ENCODE data around the gene UBA1.

UBA1 gene

DNA sequence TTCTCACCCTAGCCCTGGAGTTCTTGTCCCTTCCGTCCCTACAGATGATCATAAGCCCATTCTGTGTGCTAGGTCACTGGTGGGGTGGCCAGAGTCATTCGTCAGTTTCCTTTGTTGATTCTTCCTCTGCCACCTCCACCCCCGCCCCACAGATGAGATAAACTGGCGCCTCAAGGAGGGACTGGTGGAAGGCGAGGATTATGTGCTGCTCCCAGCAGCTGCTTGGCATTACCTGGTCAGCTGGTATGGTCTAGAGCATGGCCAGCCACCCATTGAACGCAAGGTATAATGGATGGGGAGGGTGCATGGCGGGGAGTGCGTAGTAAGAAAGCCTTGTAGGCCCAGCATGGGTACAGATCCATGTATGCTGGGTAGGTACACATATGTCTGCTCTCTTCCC, 45.6 kb downstream of the UBA1 start:
- no peaks in the 10 kb centered on the region for H3K27me3 ChIP-seq (ENCODE audit: control insufficient read depth in 1 of 2, insufficient read depth in 2 of 2, low read length in 2 of 2)
- H3K9me3 ChIP-seq (ENCODE audit: control insufficient read depth in 1 of 2, low read length in 2 of 2) = no peaks in the 10 kb centered on the region
- peaks cover 12 to 33% of the 10 kb centered on the region in 2 donors for H3K36me3 ChIP-seq (ENCODE audit: control insufficient read depth in 1 of 2, insufficient read depth in 2 of 2, low read length in 2 of 2)
- H3K9ac ChIP-seq (ENCODE audit: low read depth in 1 of 2, low read length in 2 of 2) = no peak overlapping the region
- no peak overlapping the region for H3K27ac ChIP-seq (ENCODE audit: low read depth, low read length)
- no peaks in the 10 kb centered on the region for H3K4me1 ChIP-seq (ENCODE audit: control insufficient read depth in 1 of 2, insufficient read depth in 2 of 2, low read length in 2 of 2)
- no peak overlapping the region for H3K4me3 ChIP-seq (ENCODE audit: low read depth in 1 of 2, low read length in 2 of 2)

DNA sequence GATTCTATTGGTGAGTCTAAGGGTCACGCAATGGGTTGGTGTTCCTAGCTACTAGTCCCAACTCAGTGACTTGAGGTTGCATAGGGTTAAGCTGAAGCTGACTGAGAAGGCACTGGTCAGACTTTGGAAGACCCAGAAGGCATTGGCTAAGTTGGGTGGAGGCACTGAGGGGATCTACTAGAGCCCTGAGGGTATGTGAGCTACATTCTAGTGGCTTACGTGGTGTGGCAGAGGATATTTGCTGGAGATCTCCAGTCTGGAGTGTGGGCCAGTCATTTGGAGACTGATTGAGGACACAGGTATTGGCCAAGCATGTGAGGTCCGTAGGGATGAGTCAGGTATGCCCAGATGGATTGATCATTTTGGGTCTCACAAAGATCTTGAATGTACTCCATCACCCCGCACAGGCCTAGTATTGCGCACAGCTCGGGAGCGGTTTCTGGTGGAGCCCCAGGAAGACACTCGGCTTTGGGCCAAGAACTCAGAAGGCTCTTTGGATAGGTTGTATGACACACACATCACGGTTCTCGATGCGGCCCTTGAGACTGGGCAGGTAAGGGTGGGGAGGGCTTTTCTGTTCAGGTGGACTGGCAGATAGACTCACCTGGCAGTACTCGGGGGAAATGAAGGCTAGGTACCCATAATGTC, 46.4 kb downstream of the UBA1 start:
- H3K36me3 ChIP-seq (ENCODE audit: control insufficient read depth in 1 of 2, insufficient read depth in 2 of 2, low read length in 2 of 2) = peaks cover 12 to 38% of the 10 kb centered on the region in 2 donors
- H3K9ac ChIP-seq (ENCODE audit: low read depth in 1 of 2, low read length in 2 of 2) = no peak overlapping the region
- H3K4me1 ChIP-seq (ENCODE audit: control insufficient read depth in 1 of 2, insufficient read depth in 2 of 2, low read length in 2 of 2) = no peaks in the 10 kb centered on the region
- H3K27ac ChIP-seq (ENCODE audit: low read depth, low read length) = no peak overlapping the region
- no peak overlapping the region for H3K4me3 ChIP-seq (ENCODE audit: low read depth in 1 of 2, low read length in 2 of 2)
- no peaks in the 10 kb centered on the region for H3K27me3 ChIP-seq (ENCODE audit: control insufficient read depth in 1 of 2, insufficient read depth in 2 of 2, low read length in 2 of 2)
- no peaks in the 10 kb centered on the region for H3K9me3 ChIP-seq (ENCODE audit: control insufficient read depth in 1 of 2, low read length in 2 of 2)

DNA sequence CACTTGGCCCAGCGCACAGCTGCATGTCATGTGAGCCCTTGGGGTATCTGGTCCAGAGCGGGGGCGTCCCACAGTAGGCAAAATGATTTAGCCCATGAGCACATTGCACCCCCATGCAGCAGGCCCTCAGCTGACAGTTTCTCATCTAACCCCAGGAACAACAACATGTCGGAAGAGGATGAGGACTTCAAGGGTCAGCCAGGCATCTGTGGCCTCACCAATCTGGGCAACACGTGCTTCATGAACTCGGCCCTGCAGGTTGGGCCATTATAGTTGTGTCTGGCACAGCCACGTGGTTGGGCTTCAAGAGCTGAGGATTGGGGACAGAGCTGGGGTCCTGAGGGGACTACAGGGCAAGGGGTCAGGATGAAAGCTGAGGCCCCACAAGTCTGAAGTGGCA, 47.0 kb downstream of the UBA1 start:
- Histone ChIP-seq H3K27ac (ENCODE audit: low read depth, low read length) (no peak overlapping the region), H3K9ac (ENCODE audit: low read depth in 1 of 2, low read length in 2 of 2) (no peak overlapping the region), H3K4me3 (ENCODE audit: low read depth in 1 of 2, low read length in 2 of 2) (no peak overlapping the region), H3K27me3 (ENCODE audit: control insufficient read depth in 1 of 2, insufficient read depth in 2 of 2, low read length in 2 of 2) (no peaks in the 10 kb centered on the region), H3K9me3 (ENCODE audit: control insufficient read depth in 1 of 2, low read length in 2 of 2) (no peaks in the 10 kb centered on the region), H3K36me3 (ENCODE audit: control insufficient read depth in 1 of 2, insufficient read depth in 2 of 2, low read length in 2 of 2) (peaks cover 12 to 38% of the 10 kb centered on the region in 2 donors), H3K4me1 (ENCODE audit: control insufficient read depth in 1 of 2, insufficient read depth in 2 of 2, low read length in 2 of 2) (no peaks in the 10 kb centered on the region)

DNA sequence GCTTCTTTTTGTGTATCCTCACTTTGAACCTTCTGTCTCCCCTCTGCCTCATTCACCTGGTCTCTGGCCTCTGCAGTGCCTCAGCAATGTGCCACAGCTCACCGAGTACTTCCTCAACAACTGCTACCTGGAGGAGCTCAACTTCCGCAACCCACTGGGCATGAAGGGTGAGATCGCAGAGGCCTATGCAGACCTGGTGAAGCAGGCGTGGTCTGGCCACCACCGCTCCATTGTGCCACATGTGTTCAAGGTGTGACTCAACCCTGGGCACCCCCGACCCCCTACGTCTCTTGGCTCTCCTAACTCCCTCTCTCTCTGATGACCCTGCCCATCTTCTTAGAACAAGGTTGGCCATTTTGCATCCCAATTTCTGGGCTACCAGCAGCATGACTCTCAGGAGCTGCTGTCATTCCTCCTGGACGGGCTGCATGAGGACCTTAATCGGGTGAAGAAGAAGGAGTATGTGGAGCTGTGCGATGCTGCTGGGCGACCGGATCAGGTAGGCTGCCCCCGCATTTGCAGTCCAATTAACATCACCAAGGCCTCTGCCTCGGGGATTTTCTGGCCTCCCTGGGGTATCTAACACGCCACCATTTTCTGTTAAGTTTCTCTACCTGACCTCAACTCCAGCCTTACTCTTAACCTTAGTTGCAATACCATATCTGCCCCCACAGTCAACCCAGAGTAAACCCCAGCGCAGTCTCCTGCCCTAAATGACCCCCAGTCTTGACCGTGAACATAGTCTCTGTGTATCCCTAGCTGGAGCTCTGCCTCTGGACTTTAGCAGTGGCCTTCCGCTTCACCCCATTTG, 47.8 kb downstream of the UBA1 start:
- Histone ChIP-seq H3K27ac (ENCODE audit: low read depth, low read length) (no peak overlapping the region), H3K9ac (ENCODE audit: low read depth in 1 of 2, low read length in 2 of 2) (no peak overlapping the region), H3K36me3 (ENCODE audit: control insufficient read depth in 1 of 2, insufficient read depth in 2 of 2, low read length in 2 of 2) (peaks cover 18 to 38% of the 10 kb centered on the region in 2 donors), H3K4me3 (ENCODE audit: low read depth in 1 of 2, low read length in 2 of 2) (no peak overlapping the region), H3K27me3 (ENCODE audit: control insufficient read depth in 1 of 2, insufficient read depth in 2 of 2, low read length in 2 of 2) (no peaks in the 10 kb centered on the region), H3K4me1 (ENCODE audit: control insufficient read depth in 1 of 2, insufficient read depth in 2 of 2, low read length in 2 of 2) (no peaks in the 10 kb centered on the region), H3K9me3 (ENCODE audit: control insufficient read depth in 1 of 2, low read length in 2 of 2) (no peaks in the 10 kb centered on the region)

DNA sequence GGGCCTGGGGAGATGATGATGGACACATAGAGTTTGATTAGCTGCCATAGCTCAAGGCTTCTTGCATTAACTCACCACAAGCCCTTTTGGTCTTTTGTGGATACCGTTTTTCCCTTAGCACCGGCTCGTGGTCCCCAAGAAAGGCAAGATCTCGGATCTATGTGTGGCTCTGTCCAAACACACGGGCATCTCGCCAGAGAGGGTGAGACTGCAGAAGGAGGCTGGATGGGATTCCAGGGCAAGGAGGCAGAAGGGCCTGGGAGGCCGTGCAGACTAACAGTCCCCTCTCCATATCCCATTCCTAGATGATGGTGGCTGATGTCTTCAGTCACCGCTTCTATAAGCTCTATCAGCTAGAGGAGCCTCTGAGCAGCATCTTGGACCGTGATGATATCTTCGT, 48.7 kb downstream of the UBA1 start:
- no peak overlapping the region for H3K4me3 ChIP-seq (ENCODE audit: low read depth in 1 of 2, low read length in 2 of 2)
- no peak overlapping the region for H3K9ac ChIP-seq (ENCODE audit: low read depth in 1 of 2, low read length in 2 of 2)
- H3K9me3 ChIP-seq (ENCODE audit: control insufficient read depth in 1 of 2, low read length in 2 of 2) = no peaks in the 10 kb centered on the region
- no peaks in the 10 kb centered on the region for H3K27me3 ChIP-seq (ENCODE audit: control insufficient read depth in 1 of 2, insufficient read depth in 2 of 2, low read length in 2 of 2)
- no peaks in the 10 kb centered on the region for H3K4me1 ChIP-seq (ENCODE audit: control insufficient read depth in 1 of 2, insufficient read depth in 2 of 2, low read length in 2 of 2)
- peaks cover 18 to 40% of the 10 kb centered on the region in 2 donors for H3K36me3 ChIP-seq (ENCODE audit: control insufficient read depth in 1 of 2, insufficient read depth in 2 of 2, low read length in 2 of 2)
- H3K27ac ChIP-seq (ENCODE audit: low read depth, low read length) = no peak overlapping the region

DNA sequence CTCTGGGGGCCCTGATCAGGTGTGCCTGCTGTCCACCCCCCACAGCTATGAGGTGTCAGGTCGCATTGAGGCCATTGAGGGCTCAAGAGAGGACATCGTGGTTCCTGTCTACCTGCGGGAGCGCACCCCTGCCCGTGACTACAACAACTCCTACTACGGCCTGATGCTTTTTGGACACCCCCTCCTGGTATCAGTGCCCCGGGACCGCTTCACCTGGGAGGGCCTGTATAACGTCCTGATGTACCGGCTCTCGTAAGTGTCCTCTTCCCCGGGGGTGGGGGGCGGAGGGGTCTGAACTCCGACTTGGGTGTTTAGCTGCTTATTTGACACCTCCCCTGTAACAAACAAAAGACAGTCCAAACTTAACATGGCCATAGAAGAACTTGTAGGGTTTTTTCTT, 49.7 kb downstream of the UBA1 start:
- H3K27ac ChIP-seq (ENCODE audit: low read depth, low read length) = no peak overlapping the region
- H3K4me1 ChIP-seq (ENCODE audit: control insufficient read depth in 1 of 2, insufficient read depth in 2 of 2, low read length in 2 of 2) = no peaks in the 10 kb centered on the region
- H3K9me3 ChIP-seq (ENCODE audit: control insufficient read depth in 1 of 2, low read length in 2 of 2) = no peaks in the 10 kb centered on the region
- H3K27me3 ChIP-seq (ENCODE audit: control insufficient read depth in 1 of 2, insufficient read depth in 2 of 2, low read length in 2 of 2) = no peaks in the 10 kb centered on the region
- H3K36me3 ChIP-seq (ENCODE audit: control insufficient read depth in 1 of 2, insufficient read depth in 2 of 2, low read length in 2 of 2) = peaks cover 18 to 40% of the 10 kb centered on the region in 2 donors
- no peak overlapping the region for H3K9ac ChIP-seq (ENCODE audit: low read depth in 1 of 2, low read length in 2 of 2)
- no peak overlapping the region for H3K4me3 ChIP-seq (ENCODE audit: low read depth in 1 of 2, low read length in 2 of 2)

DNA sequence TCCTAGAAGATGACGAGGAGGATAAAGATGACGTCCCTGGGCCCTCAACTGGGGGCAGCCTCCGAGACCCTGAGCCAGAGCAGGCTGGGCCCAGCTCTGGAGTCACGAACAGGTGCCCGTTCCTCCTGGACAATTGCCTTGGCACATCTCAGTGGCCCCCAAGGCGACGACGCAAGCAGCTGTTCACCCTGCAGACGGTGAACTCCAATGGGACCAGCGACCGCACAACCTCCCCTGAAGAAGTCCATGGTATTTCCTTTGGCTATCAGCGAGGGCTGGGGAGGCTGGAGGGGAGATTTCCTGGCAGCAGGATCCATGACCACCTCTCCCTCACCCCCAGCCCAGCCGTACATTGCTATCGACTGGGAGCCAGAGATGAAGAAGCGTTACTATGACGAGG, 51.0 kb downstream of the UBA1 start:
- Histone ChIP-seq H3K9me3 (ENCODE audit: control insufficient read depth in 1 of 2, low read length in 2 of 2) (no peaks in the 10 kb centered on the region), H3K9ac (ENCODE audit: low read depth in 1 of 2, low read length in 2 of 2) (no peak overlapping the region), H3K4me1 (ENCODE audit: control insufficient read depth in 1 of 2, insufficient read depth in 2 of 2, low read length in 2 of 2) (no peaks in the 10 kb centered on the region), H3K4me3 (ENCODE audit: low read depth in 1 of 2, low read length in 2 of 2) (no peak overlapping the region), H3K27me3 (ENCODE audit: control insufficient read depth in 1 of 2, insufficient read depth in 2 of 2, low read length in 2 of 2) (no peaks in the 10 kb centered on the region), H3K36me3 (ENCODE audit: control insufficient read depth in 1 of 2, insufficient read depth in 2 of 2, low read length in 2 of 2) (peaks cover 18 to 38% of the 10 kb centered on the region in 2 donors), H3K27ac (ENCODE audit: low read depth, low read length) (no peak overlapping the region)

DNA sequence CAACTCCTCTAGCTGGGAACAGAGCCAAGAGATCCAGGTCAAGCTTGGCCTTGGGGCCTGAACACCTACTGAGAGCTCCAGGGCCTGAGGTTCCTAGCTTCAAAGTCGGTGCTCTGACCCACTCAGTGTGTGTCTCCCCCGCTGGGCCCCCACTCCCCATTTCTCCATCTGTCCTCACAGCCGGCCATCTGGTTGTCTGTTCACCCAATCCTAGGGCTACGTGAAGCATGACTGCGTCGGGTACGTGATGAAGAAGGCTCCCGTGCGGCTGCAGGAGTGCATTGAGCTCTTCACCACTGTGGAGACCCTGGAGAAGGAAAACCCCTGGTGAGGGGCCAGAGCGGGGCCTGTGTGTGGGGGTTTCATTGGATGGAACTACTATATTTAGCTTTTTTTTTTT, 51.5 kb downstream of the UBA1 start:
- Histone ChIP-seq H3K4me3 (ENCODE audit: low read depth in 1 of 2, low read length in 2 of 2) (no peak overlapping the region), H3K36me3 (ENCODE audit: control insufficient read depth in 1 of 2, insufficient read depth in 2 of 2, low read length in 2 of 2) (peaks cover 18 to 35% of the 10 kb centered on the region in 2 donors), H3K9me3 (ENCODE audit: control insufficient read depth in 1 of 2, low read length in 2 of 2) (no peaks in the 10 kb centered on the region), H3K4me1 (ENCODE audit: control insufficient read depth in 1 of 2, insufficient read depth in 2 of 2, low read length in 2 of 2) (no peaks in the 10 kb centered on the region), H3K27me3 (ENCODE audit: control insufficient read depth in 1 of 2, insufficient read depth in 2 of 2, low read length in 2 of 2) (no peaks in the 10 kb centered on the region), H3K27ac (ENCODE audit: low read depth, low read length) (no peak overlapping the region), H3K9ac (ENCODE audit: low read depth in 1 of 2, low read length in 2 of 2) (no peak overlapping the region)

DNA sequence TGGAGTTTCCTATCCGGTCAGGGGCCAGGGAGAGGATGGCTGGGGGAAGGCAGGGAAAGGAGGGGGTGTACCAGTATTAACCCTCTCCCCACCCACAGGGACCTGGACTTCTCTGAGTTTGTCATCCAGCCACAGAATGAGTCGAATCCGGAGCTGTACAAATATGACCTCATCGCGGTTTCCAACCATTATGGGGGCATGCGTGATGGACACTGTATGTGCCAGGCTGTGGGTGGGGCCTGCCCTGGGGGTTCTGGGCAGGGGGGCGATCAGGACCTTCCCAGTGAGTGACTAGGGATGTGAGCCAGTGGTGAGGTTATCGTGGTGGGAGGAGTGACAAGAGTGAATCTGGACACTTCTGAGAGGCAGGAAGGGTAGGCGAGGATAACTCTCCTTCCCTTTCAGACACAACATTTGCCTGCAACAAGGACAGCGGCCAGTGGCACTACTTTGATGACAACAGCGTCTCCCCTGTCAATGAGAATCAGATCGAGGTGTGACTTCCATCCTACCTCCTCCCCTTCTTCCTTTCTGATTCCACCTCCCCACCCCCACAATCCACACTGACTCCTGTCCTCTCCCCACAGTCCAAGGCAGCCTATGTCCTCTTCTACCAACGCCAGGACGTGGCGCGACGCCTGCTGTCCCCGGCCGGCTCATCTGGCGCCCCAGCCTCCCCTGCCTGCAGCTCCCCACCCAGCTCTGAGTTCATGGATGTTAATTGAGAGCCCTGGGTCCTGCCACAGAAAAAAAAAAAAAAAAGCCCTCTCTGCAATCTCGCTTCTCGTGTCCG, 53.8 kb downstream of the UBA1 start:
- Histone ChIP-seq H3K36me3 (ENCODE audit: control insufficient read depth in 1 of 2, insufficient read depth in 2 of 2, low read length in 2 of 2) (peaks cover 11 to 13% of the 10 kb centered on the region in 2 donors), H3K27ac (ENCODE audit: low read depth, low read length) (no peak overlapping the region), H3K27me3 (ENCODE audit: control insufficient read depth in 1 of 2, insufficient read depth in 2 of 2, low read length in 2 of 2) (no peaks in the 10 kb centered on the region), H3K9ac (ENCODE audit: low read depth in 1 of 2, low read length in 2 of 2) (no peak overlapping the region), H3K4me1 (ENCODE audit: control insufficient read depth in 1 of 2, insufficient read depth in 2 of 2, low read length in 2 of 2) (no peaks in the 10 kb centered on the region), H3K4me3 (ENCODE audit: low read depth in 1 of 2, low read length in 2 of 2) (no peak overlapping the region), H3K9me3 (ENCODE audit: control insufficient read depth in 1 of 2, low read length in 2 of 2) (no peaks in the 10 kb centered on the region)

DNA sequence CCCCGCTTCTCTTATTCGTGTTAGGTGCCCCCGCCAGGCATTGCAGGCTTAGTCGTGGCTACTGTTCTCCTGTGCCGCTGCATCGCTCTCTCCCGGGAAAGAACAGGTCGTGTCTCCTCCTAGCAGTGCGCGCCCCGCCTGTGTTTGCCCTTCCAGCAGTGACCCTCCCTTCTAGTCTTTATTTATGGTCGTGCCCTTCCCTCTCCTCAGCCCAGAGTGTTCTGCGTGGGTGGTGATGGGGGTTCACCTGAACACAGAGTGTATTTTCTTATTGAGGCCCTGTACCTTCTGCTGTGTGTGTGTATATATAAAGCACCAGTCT, 54.3 kb downstream of the UBA1 start:
- Histone ChIP-seq H3K9me3 (ENCODE audit: control insufficient read depth in 1 of 2, low read length in 2 of 2) (no peaks in the 10 kb centered on the region), H3K36me3 (ENCODE audit: control insufficient read depth in 1 of 2, insufficient read depth in 2 of 2, low read length in 2 of 2) (peaks cover 9 to 11% of the 10 kb centered on the region in 2 donors), H3K4me1 (ENCODE audit: control insufficient read depth in 1 of 2, insufficient read depth in 2 of 2, low read length in 2 of 2) (no peaks in the 10 kb centered on the region), H3K4me3 (ENCODE audit: low read depth in 1 of 2, low read length in 2 of 2) (no peak overlapping the region), H3K27ac (ENCODE audit: low read depth, low read length) (no peak overlapping the region), H3K27me3 (ENCODE audit: control insufficient read depth in 1 of 2, insufficient read depth in 2 of 2, low read length in 2 of 2) (no peaks in the 10 kb centered on the region), H3K9ac (ENCODE audit: low read depth in 1 of 2, low read length in 2 of 2) (no peak overlapping the region)

All from duodenal mucosa (tissue), 2 donors.